Measurements from ENCODE around the gene NOCT.
A peak's percentile ranks its signal among the peaks of the same experiment; 100 is the strongest.

Gene NOCT

GRCh38 chr4:138975225-138975624 lies 40.4 kb upstream of the NOCT start:
- Histone ChIP-seq H3K23ac (ENCODE audit: low read depth, low read length, poor library complexity) (no peak overlapping the region), H3K27me3 (ENCODE audit: control insufficient read depth in 3 of 3, insufficient read depth in 3 of 3, low read depth in 1 of 3, low read length in 3 of 3) (no peaks in the 10 kb centered on the region), H2AK5ac (ENCODE audit: low read depth, low read length) (no peak overlapping the region), H4K91ac (ENCODE audit: low read depth, low read length, poor library complexity) (no peak overlapping the region), H3K18ac (ENCODE audit: low read length) (no peak overlapping the region), H3K27ac (replicated peaks; ENCODE audit: low read length) (no peak overlapping the region), H4K8ac (ENCODE audit: low read depth, low read length) (no peak overlapping the region), H3K4me2 (ENCODE audit: insufficient read depth, low read length, poor library complexity, severe bottlenecking) (no peak overlapping the region), H2BK120ac (ENCODE audit: low read depth, low read length) (no peak overlapping the region), H2BK15ac (ENCODE audit: low read length) (no peak overlapping the region), H3K4ac (ENCODE audit: low read length) (no peak overlapping the region), H3K4me1 (ENCODE audit: control insufficient read depth in 2 of 2, insufficient read depth in 1 of 2, low read depth in 1 of 2, low read length in 2 of 2) (peaks cover 5 to 9% of the 10 kb centered on the region in 2 donors), H2AFZ (ENCODE audit: low read length) (no peak overlapping the region), H3K79me1 (ENCODE audit: low read depth, low read length) (no peaks in the 10 kb centered on the region), H2BK5ac (ENCODE audit: low read length) (no peak overlapping the region), H3K14ac (ENCODE audit: low read length) (no peak overlapping the region), H3K9me3 (replicated peaks in 1 of 2; ENCODE audit: control insufficient read depth in 2 of 2, insufficient read depth in 1 of 2, low read depth in 1 of 2, low read length in 2 of 2) (no peaks in the 10 kb centered on the region), H3K9ac (ENCODE audit: low read depth, low read length, poor library complexity) (no peak overlapping the region), H2BK12ac (ENCODE audit: low read length) (no peak overlapping the region), H3K36me3 (replicated peaks in 1 of 2; ENCODE audit: control insufficient read depth in 2 of 2, insufficient read depth in 2 of 2, low read length in 2 of 2) (no peaks in the 10 kb centered on the region), H3K4me3 (ENCODE audit: low read length in 2 of 2) (no peak overlapping the region)
- no CpG with 5 or more reads among the region's 4 CpGs for WGBS, 2 donors (ENCODE audit: extremely low coverage in 2 of 2, insufficient read length in 2 of 2, insufficient replicate concordance in 1 of 2)
- DNase-seq (ENCODE audit: low spot score): no peak

- Histone ChIP-seq H3K27ac (replicated peaks; ENCODE audit: low read length) (no peak overlapping the region), H3K4ac (ENCODE audit: low read length) (no peak overlapping the region)
- DNase-seq (ENCODE audit: low spot score): no peak
These were observed 39.1 kb upstream of the NOCT start for GRCh38 chr4:138976526-138976925.

GRCh38 chr4:138977524-138977923 lies 38.1 kb upstream of the NOCT start:
- Histone ChIP-seq H4K91ac (ENCODE audit: low read depth, low read length, poor library complexity) (no peak overlapping the region), H3K36me3 (replicated peaks in 1 of 2; ENCODE audit: control insufficient read depth in 2 of 2, insufficient read depth in 2 of 2, low read length in 2 of 2) (no peaks in the 10 kb centered on the region), H3K9me3 (replicated peaks in 1 of 2; ENCODE audit: control insufficient read depth in 2 of 2, insufficient read depth in 1 of 2, low read depth in 1 of 2, low read length in 2 of 2) (no peaks in the 10 kb centered on the region), H3K4me3 (ENCODE audit: low read length in 2 of 2) (no peak overlapping the region), H2AK5ac (ENCODE audit: low read depth, low read length) (no peak overlapping the region), H3K27me3 (ENCODE audit: control insufficient read depth in 3 of 3, insufficient read depth in 3 of 3, low read depth in 1 of 3, low read length in 3 of 3) (no peaks in the 10 kb centered on the region), H3K23ac (ENCODE audit: low read depth, low read length, poor library complexity) (no peak overlapping the region), H2BK12ac (ENCODE audit: low read length) (no peak overlapping the region), H3K4me2 (ENCODE audit: insufficient read depth, low read length, poor library complexity, severe bottlenecking) (no peak overlapping the region), H3K18ac (ENCODE audit: low read length) (no peak overlapping the region), H3K79me1 (ENCODE audit: low read depth, low read length) (no peaks in the 10 kb centered on the region), H4K8ac (ENCODE audit: low read depth, low read length) (no peak overlapping the region), H3K27ac (replicated peaks; ENCODE audit: low read length) (no peak overlapping the region), H3K14ac (ENCODE audit: low read length) (no peak overlapping the region), H2BK120ac (ENCODE audit: low read depth, low read length) (no peak overlapping the region), H2BK15ac (ENCODE audit: low read length) (no peak overlapping the region), H3K4ac (ENCODE audit: low read length) (no peak overlapping the region), H3K9ac (ENCODE audit: low read depth, low read length, poor library complexity) (no peak overlapping the region), H2BK5ac (ENCODE audit: low read length) (no peak overlapping the region), H3K4me1 (ENCODE audit: control insufficient read depth in 2 of 2, insufficient read depth in 1 of 2, low read depth in 1 of 2, low read length in 2 of 2) (peaks cover 5 to 9% of the 10 kb centered on the region in 2 donors), H2AFZ (ENCODE audit: low read length) (peak overlapping the region; percentile 21)
- no peak for DNase-seq (ENCODE audit: low spot score)
- WGBS, 2 donors (ENCODE audit: extremely low coverage in 2 of 2, insufficient read length in 2 of 2, insufficient replicate concordance in 1 of 2): no CpG with 5 or more reads among the region's 6 CpGs

More at GRCh38 chr4:138976526-138976925, 39.1 kb upstream of the NOCT start:
- Histone ChIP-seq H3K4me3 (ENCODE audit: low read length in 2 of 2) (no peak overlapping the region), H3K4me2 (ENCODE audit: insufficient read depth, low read length, poor library complexity, severe bottlenecking) (no peak overlapping the region), H2BK12ac (ENCODE audit: low read length) (no peak overlapping the region), H4K91ac (ENCODE audit: low read depth, low read length, poor library complexity) (no peak overlapping the region), H2AFZ (ENCODE audit: low read length) (no peak overlapping the region), H3K14ac (ENCODE audit: low read length) (no peak overlapping the region), H3K36me3 (replicated peaks in 1 of 2; ENCODE audit: control insufficient read depth in 2 of 2, insufficient read depth in 2 of 2, low read length in 2 of 2) (no peaks in the 10 kb centered on the region), H3K9ac (ENCODE audit: low read depth, low read length, poor library complexity) (no peak overlapping the region), H2AK5ac (ENCODE audit: low read depth, low read length) (no peak overlapping the region), H2BK120ac (ENCODE audit: low read depth, low read length) (no peak overlapping the region), H3K23ac (ENCODE audit: low read depth, low read length, poor library complexity) (no peak overlapping the region), H3K18ac (ENCODE audit: low read length) (no peak overlapping the region), H3K9me3 (replicated peaks in 1 of 2; ENCODE audit: control insufficient read depth in 2 of 2, insufficient read depth in 1 of 2, low read depth in 1 of 2, low read length in 2 of 2) (no peaks in the 10 kb centered on the region), H2BK15ac (ENCODE audit: low read length) (no peak overlapping the region), H3K4me1 (ENCODE audit: control insufficient read depth in 2 of 2, insufficient read depth in 1 of 2, low read depth in 1 of 2, low read length in 2 of 2) (peaks cover 5 to 9% of the 10 kb centered on the region in 2 donors), H3K27me3 (ENCODE audit: control insufficient read depth in 3 of 3, insufficient read depth in 3 of 3, low read depth in 1 of 3, low read length in 3 of 3) (no peaks in the 10 kb centered on the region), H3K79me1 (ENCODE audit: low read depth, low read length) (no peaks in the 10 kb centered on the region), H2BK5ac (ENCODE audit: low read length) (no peak overlapping the region), H4K8ac (ENCODE audit: low read depth, low read length) (no peak overlapping the region)

GRCh38 chr4:138978028-138978585 lies 37.5 kb upstream of the NOCT start:
- no peak overlapping the region for H3K9ac ChIP-seq (ENCODE audit: low read depth, low read length, poor library complexity)
- no peak overlapping the region for H2AK5ac ChIP-seq (ENCODE audit: low read depth, low read length)
- no peak overlapping the region for H4K8ac ChIP-seq (ENCODE audit: low read depth, low read length)
- H3K27ac ChIP-seq (replicated peaks; ENCODE audit: low read length): no peak overlapping the region
- H2AFZ ChIP-seq (ENCODE audit: low read length): no peak overlapping the region
- H2BK5ac ChIP-seq (ENCODE audit: low read length): no peak overlapping the region
- H4K91ac ChIP-seq (ENCODE audit: low read depth, low read length, poor library complexity): no peak overlapping the region
- no peaks in the 10 kb centered on the region for H3K27me3 ChIP-seq (ENCODE audit: control insufficient read depth in 3 of 3, insufficient read depth in 3 of 3, low read depth in 1 of 3, low read length in 3 of 3)
- H3K14ac ChIP-seq (ENCODE audit: low read length): no peak overlapping the region
- H2BK120ac ChIP-seq (ENCODE audit: low read depth, low read length): no peak overlapping the region
- WGBS, 2 donors (ENCODE audit: extremely low coverage in 2 of 2, insufficient read length in 2 of 2, insufficient replicate concordance in 1 of 2): no CpG with 5 or more reads among the region's 5 CpGs
- H3K36me3 ChIP-seq (replicated peaks in 1 of 2; ENCODE audit: control insufficient read depth in 2 of 2, insufficient read depth in 2 of 2, low read length in 2 of 2): no peaks in the 10 kb centered on the region
- H3K4me1 ChIP-seq (ENCODE audit: control insufficient read depth in 2 of 2, insufficient read depth in 1 of 2, low read depth in 1 of 2, low read length in 2 of 2): peaks cover 5 to 7% of the 10 kb centered on the region in 2 donors
- H3K4me2 ChIP-seq (ENCODE audit: insufficient read depth, low read length, poor library complexity, severe bottlenecking): no peak overlapping the region
- H2BK12ac ChIP-seq (ENCODE audit: low read length): no peak overlapping the region
- H3K4me3 ChIP-seq (ENCODE audit: low read length in 2 of 2): no peak overlapping the region
- H3K79me1 ChIP-seq (ENCODE audit: low read depth, low read length): no peaks in the 10 kb centered on the region
- no peak overlapping the region for H3K23ac ChIP-seq (ENCODE audit: low read depth, low read length, poor library complexity)
- no peak overlapping the region for H3K4ac ChIP-seq (ENCODE audit: low read length)
- no peak for DNase-seq (ENCODE audit: low spot score)
- no peaks in the 10 kb centered on the region for H3K9me3 ChIP-seq (replicated peaks in 1 of 2; ENCODE audit: control insufficient read depth in 2 of 2, insufficient read depth in 1 of 2, low read depth in 1 of 2, low read length in 2 of 2)
- no peak overlapping the region for H2BK15ac ChIP-seq (ENCODE audit: low read length)
- no peak overlapping the region for H3K18ac ChIP-seq (ENCODE audit: low read length)

All from neuronal stem cell (in vitro differentiated cells).